NT2/D1 (cell line): ENCODE data around the gene FOXO3.

Experiments used
- DNase-seq: peaks from one replicate; pipeline ENCODE4 v3.0.0-alpha.2; 2011; ENCODE audit warnings: low read depth, low spot score
- H3K27me3 ChIP-seq: 2 replicates; pipeline ENCODE4 v1.6.0; 2011; ENCODE audit warnings: mild to moderate bottlenecking; ENCODE audit not compliant: insufficient read length, insufficient read depth
- H3K36me3 ChIP-seq: 2 replicates; pipeline ENCODE4 v1.6.1; 2011; ENCODE audit warnings: mild to moderate bottlenecking, low read length, mixed read lengths; ENCODE audit not compliant: insufficient read depth, insufficient read length
- H3K4me1 ChIP-seq: 2 replicates; pipeline ENCODE4 v1.5.1; 2011; ENCODE audit not compliant: insufficient read depth, insufficient read length
- H3K4me3 ChIP-seq: 2 replicates; pipeline ENCODE4 v1.5.1; 2011; ENCODE audit warnings: low read depth; ENCODE audit not compliant: insufficient read length
- H3K9ac ChIP-seq: 2 replicates; pipeline ENCODE4 v1.6.0; 2011; ENCODE audit warnings: low read depth; ENCODE audit not compliant: insufficient read length
- H3K9me3 ChIP-seq: 2 replicates; pipeline ENCODE4 v1.5.1; 2011; ENCODE audit warnings: mild to moderate bottlenecking, low read length; ENCODE audit not compliant: insufficient read depth
- SUZ12 ChIP-seq: IDR thresholded peaks from 2 replicates; pipeline ENCODE4 v1.6.1; 2011; ENCODE audit not compliant: insufficient read length, insufficient read depth; ENCODE audit errors: extremely low read depth
- YY1 ChIP-seq: IDR thresholded peaks from 2 replicates; pipeline ENCODE4 v1.6.1; 2011; ENCODE audit not compliant: insufficient read length, insufficient read depth
- ZNF274 ChIP-seq: IDR thresholded peaks from 2 replicates; pipeline ENCODE4 v1.6.1; 2011; ENCODE audit warnings: mild to moderate bottlenecking, low read depth, low read length

Gene FOXO3

DNA sequence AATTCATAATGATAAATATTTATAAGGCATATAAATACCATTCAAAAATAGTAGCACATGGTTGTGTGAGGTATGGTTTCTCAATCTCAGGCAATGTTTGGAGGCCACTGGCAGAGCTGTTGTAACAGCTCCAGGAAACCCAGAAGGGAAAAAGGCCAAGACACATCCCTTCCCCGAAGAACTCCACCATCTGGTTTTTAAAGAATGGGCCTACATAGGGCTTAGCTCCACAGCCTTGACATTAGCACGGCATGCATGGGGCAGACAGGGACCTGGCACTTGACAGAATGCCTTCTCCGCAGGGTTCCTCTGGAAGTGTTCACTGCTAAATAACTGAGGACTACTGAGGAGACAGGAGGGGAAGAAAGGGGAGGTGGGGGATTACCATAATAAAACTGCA is 16.1 kb upstream of the FOXO3 start:
- Histone ChIP-seq H3K4me1 (peaks cover 3% of the 10 kb centered on the region), H3K9me3 (peaks cover 7% of the 10 kb centered on the region), H3K9ac (no peak overlapping the region), H3K4me3 (no peak overlapping the region), H3K27me3 (no peaks in the 10 kb centered on the region), H3K36me3 (no peaks in the 10 kb centered on the region)
- DNase-seq = no peak
- no peak for TF ChIP-seq YY1
- TF ChIP-seq ZNF274 = no peak
- no peak for TF ChIP-seq SUZ12

DNA sequence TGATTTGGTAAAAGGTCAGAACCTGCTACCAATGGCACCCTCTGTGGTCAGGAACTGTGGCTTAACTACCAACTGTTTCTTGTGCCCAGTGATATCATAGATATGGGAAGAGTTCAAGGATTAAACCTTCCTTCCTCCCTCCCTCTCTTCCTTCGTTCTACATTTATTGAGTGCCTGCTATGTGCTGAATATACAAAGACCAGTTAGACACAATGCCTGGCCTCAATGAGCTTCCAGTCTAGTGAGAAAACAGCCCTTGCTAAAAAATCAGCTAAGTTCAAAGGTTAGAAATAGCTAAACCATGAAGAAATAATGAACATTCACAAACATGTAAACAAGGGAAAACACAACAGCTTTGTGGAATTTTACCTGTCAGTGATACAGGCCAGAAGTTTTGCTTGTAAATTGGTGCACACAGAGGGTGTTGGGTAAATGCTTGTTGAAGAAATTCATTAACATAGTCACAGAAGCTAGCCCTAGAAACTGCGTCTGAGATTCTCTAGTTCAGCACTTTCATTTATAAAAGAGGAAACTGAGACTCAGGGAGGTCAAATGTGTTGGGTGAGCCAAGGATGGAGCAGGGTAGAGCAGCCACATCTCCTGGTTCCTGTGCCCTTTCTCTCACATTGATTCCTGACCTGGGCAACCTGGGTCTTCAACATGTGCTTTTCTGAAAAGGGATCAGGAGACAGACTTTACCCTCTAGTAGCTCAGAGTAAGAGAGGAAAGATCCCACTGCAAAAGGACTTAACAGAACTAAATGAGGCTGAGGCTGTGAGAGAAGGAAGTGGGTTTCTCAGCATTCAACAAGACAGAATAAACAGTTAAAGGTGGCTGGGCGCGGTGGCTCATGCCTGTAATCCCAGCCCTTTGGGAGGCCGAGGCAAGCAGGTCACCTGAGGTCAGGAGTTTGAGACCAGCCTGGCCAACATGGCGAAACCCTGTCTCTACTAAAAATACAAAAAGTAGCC is 14.4 kb upstream of the FOXO3 start:
- no peak overlapping the region for H3K9ac ChIP-seq
- no peaks in the 10 kb centered on the region for H3K27me3 ChIP-seq
- H3K36me3 ChIP-seq = no peaks in the 10 kb centered on the region
- TF ChIP-seq YY1 (no peak), ZNF274 (no peak), SUZ12 (no peak)
- DNase-seq = no peak
- H3K4me1 ChIP-seq = peaks cover 3% of the 10 kb centered on the region
- no peaks in the 10 kb centered on the region for H3K9me3 ChIP-seq
- no peak overlapping the region for H3K4me3 ChIP-seq

GRCh38 chr6:108549241-108549640 is 11.5 kb upstream of the FOXO3 start:
- no peaks in the 10 kb centered on the region for H3K4me1 ChIP-seq
- no peak overlapping the region for H3K9ac ChIP-seq
- H3K27me3 ChIP-seq = no peaks in the 10 kb centered on the region
- no peaks in the 10 kb centered on the region for H3K9me3 ChIP-seq
- no peak overlapping the region for H3K4me3 ChIP-seq
- no peak for TF ChIP-seq YY1
- TF ChIP-seq SUZ12 = no peak
- TF ChIP-seq ZNF274 = no peak
- no peaks in the 10 kb centered on the region for H3K36me3 ChIP-seq
- DNase-seq = no peak

DNA sequence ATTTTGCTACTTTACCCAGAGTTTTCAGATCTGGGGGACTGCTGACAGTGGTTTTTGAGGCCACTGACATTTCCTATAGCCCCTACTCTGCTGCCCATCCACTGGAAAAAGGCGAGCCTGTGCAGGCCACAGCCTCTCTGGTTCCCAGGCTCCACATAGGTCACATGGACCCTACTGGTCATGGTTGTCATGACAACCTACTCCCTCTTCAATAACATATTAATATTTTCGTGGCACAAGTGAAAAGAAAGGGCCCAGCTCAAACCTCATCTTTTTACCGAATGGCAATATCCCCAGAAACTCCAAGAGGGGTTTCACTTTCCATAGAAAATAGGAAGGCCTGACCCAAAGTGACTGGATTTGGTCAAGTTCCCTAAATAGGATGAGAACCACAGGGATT is 11.0 kb upstream of the FOXO3 start:
- H3K9me3 ChIP-seq = no peaks in the 10 kb centered on the region
- no peaks in the 10 kb centered on the region for H3K36me3 ChIP-seq
- H3K9ac ChIP-seq = no peak overlapping the region
- no peak for DNase-seq
- H3K27me3 ChIP-seq = no peaks in the 10 kb centered on the region
- TF ChIP-seq SUZ12 (no peak), ZNF274 (no peak), YY1 (no peak)
- H3K4me3 ChIP-seq = no peak overlapping the region
- no peaks in the 10 kb centered on the region for H3K4me1 ChIP-seq

DNA sequence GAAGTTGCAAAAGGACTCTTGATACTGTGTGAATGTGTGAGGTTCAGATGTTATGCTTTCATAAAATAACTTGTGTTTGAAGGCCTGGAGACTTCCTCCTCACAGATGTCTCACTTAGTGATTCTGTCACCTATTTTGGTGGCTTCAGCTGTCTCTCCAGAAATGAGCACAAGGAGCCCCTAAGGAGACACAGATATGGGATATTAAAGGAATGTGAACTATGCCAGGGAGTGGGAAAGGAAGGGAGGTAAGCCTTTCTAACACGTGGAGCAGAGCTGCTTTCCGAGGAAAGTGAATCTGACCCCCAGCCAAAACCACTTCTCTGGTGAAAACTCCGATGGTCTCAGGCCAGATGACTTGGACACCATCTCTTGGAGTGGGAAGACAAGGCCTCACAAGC is 10.5 kb upstream of the FOXO3 start:
- H3K4me1 ChIP-seq = no peaks in the 10 kb centered on the region
- H3K27me3 ChIP-seq = peaks cover under 1% of the 10 kb centered on the region
- no peak for TF ChIP-seq ZNF274
- TF ChIP-seq YY1 = no peak
- no peak for TF ChIP-seq SUZ12
- no peaks in the 10 kb centered on the region for H3K36me3 ChIP-seq
- no peaks in the 10 kb centered on the region for H3K9me3 ChIP-seq
- no peak overlapping the region for H3K9ac ChIP-seq
- H3K4me3 ChIP-seq = no peak overlapping the region
- no peak for DNase-seq

DNA sequence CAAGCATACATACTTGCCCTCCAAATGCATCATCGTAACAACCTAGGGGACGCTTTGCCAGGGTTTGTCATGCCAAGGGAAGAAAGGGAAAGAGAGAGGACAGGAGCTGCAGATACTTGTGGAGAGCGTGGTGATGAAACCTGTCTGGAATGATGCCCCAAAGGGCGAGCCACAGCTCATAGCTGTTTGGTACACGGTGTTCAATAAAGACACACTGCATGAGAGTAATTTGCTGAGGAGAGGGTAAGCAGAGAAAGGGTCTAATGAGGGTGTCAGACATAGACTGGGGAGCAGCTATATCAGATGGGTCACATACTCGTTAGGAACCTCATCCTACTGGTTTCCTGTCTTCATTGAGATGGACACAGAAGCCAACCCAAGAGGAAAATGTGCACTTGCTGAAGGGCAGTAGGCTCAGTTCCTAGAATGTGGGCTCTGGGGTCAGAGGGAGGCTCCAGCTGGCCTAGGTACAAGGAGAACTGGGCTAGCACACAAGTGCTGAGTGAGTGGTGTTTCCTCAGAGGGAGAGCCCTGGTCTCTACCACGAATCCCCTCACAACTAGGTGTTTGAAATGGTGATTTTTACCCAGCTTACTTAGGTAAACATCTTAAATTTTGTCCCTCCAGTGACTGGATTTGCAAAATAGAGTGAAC is 5.2 kb upstream of the FOXO3 start:
- Histone ChIP-seq H3K9ac (no peak overlapping the region), H3K4me3 (no peak overlapping the region), H3K4me1 (no peaks in the 10 kb centered on the region), H3K27me3 (peaks cover 11% of the 10 kb centered on the region), H3K9me3 (no peaks in the 10 kb centered on the region), H3K36me3 (no peaks in the 10 kb centered on the region)
- DNase-seq = no peak
- TF ChIP-seq YY1 (no peak), ZNF274 (no peak), SUZ12 (no peak)

DNA sequence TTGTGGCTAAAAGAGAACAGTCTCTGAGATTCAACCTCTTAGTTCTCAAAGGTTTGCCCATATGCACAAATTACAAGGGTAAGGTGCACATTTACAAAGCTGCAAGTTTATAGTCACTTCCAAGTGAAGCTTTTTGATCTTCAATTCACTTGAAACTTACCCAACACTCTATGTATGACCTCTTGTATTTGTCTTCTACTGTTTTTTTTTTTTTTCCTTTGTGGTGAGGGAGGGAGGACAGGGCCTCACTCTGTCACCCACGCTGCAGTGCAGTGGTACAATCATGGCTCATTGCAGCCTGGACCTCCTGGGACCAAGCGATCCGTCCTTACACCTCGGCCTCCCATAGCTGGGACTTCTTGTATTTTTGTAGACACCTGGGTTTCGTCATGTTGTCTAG is 4.5 kb upstream of the FOXO3 start:
- no peak for DNase-seq
- Histone ChIP-seq H3K4me1 (no peaks in the 10 kb centered on the region), H3K4me3 (no peak overlapping the region), H3K27me3 (peaks cover 11% of the 10 kb centered on the region), H3K9me3 (no peaks in the 10 kb centered on the region), H3K9ac (no peak overlapping the region), H3K36me3 (no peaks in the 10 kb centered on the region)
- TF ChIP-seq SUZ12 (no peak), YY1 (no peak), ZNF274 (no peak)
